AG08396 (cell line): ENCODE measurements around the gene EPHA5.
"Not testable (repeated sequence)": the region's sequence is repeated elsewhere in the genome, so short reads cannot be mapped to it uniquely, and the experiment has no call there.

Source experiments
- DNase-seq: peaks from one replicate; pipeline ENCODE4 v3.0.0; 2012; ENCODE audit warnings: low spot score, mixed read lengths

Gene EPHA5

GRCh38 chr4:65370709-65371108, 299.6 kb downstream of the EPHA5 start:
- DNase-seq = no peak

- no peak for DNase-seq
Measured at GRCh38 chr4:65367306-65367705, 303.0 kb downstream of the EPHA5 start.

- DNase-seq = no peak
Measured at GRCh38 chr4:65358914-65359313, 311.4 kb downstream of the EPHA5 start.

GRCh38 chr4:65353098-65353497, 317.2 kb downstream of the EPHA5 start:
- DNase-seq = no peak

- DNase-seq = no peak
Measured at GRCh38 chr4:65344278-65344825, 325.9 kb downstream of the EPHA5 start.

- no peak for DNase-seq
Measured at GRCh38 chr4:65343342-65343741, 326.9 kb downstream of the EPHA5 start.

GRCh38 chr4:65341557-65341956, 328.7 kb downstream of the EPHA5 start:
- DNase-seq = no peak

GRCh38 chr4:65340382-65341109, 329.7 kb downstream of the EPHA5 start:
- no peak for DNase-seq

- no peak for DNase-seq
Measured at GRCh38 chr4:65337371-65337770, 332.9 kb downstream of the EPHA5 start.

- DNase-seq = no peak
Measured at GRCh38 chr4:65336465-65336864, 333.8 kb downstream of the EPHA5 start.

- DNase-seq = no peak
Measured at GRCh38 chr4:65316534-65316933, 353.8 kb downstream of the EPHA5 start.

- DNase-seq = no peak
Measured at GRCh38 chr4:65311120-65311519, 359.2 kb downstream of the EPHA5 start.

GRCh38 chr4:65310586-65310985, 359.7 kb downstream of the EPHA5 start:
- DNase-seq = no peak

- DNase-seq = not testable (repeated sequence)
Measured at GRCh38 chr4:65308626-65309025, 361.7 kb downstream of the EPHA5 start.

- DNase-seq = no peak
Measured at GRCh38 chr4:65302145-65302544, 368.1 kb downstream of the EPHA5 start.

- DNase-seq = no peak
Measured at GRCh38 chr4:65296246-65296645, 374.0 kb downstream of the EPHA5 start.

GRCh38 chr4:65287071-65287470, 383.2 kb downstream of the EPHA5 start:
- DNase-seq = no peak
